DMS79 treated with DMSO at 0.1 percent for 48 hours (cell line): ENCODE results near the gene PRKCZ.
"Not testable (repeated sequence)": the region's sequence is repeated elsewhere in the genome, so short reads cannot be mapped to it uniquely, and the experiment has no call there.

Experiments
- DNase-seq: peaks from one replicate; lab custom pipeline; 2025; lab: John Stamatoyannopoulos, UW

The PRKCZ gene

GRCh38 chr1:2101946-2102345 lies 51.7 kb downstream of the PRKCZ start:
- no peak for DNase-seq

- DNase-seq = no peak
Observed at GRCh38 chr1:2102753-2103152, 52.5 kb downstream of the PRKCZ start.

GRCh38 chr1:2103266-2103900 lies 53.2 kb downstream of the PRKCZ start:
- DNase-seq = no peak

GRCh38 chr1:2103901-2104590 lies 53.8 kb downstream of the PRKCZ start:
- peak; percentile 23 for DNase-seq

- DNase-seq = peak; percentile 75
Observed at GRCh38 chr1:2104621-2105427, 54.6 kb downstream of the PRKCZ start.

- DNase-seq = no peak
Observed at GRCh38 chr1:2105781-2106524, 55.7 kb downstream of the PRKCZ start.

- DNase-seq = no peak
Observed at GRCh38 chr1:2106659-2107405, 56.6 kb downstream of the PRKCZ start.

GRCh38 chr1:2107586-2108212 lies 57.5 kb downstream of the PRKCZ start:
- DNase-seq = no peak

GRCh38 chr1:2108213-2108876 lies 58.1 kb downstream of the PRKCZ start:
- no peak for DNase-seq

- no peak for DNase-seq
Observed at GRCh38 chr1:2108877-2109580, 58.8 kb downstream of the PRKCZ start.

- DNase-seq = no peak
Observed at GRCh38 chr1:2109581-2110021, 59.4 kb downstream of the PRKCZ start.

GRCh38 chr1:2110191-2110737 lies 60.1 kb downstream of the PRKCZ start:
- no peak for DNase-seq

GRCh38 chr1:2110738-2111673 lies 60.8 kb downstream of the PRKCZ start:
- no peak for DNase-seq

GRCh38 chr1:2111674-2112035 lies 61.4 kb downstream of the PRKCZ start:
- DNase-seq = no peak

- no peak for DNase-seq
Observed at GRCh38 chr1:2112280-2112701, 62.1 kb downstream of the PRKCZ start.

- DNase-seq = no peak
Observed at GRCh38 chr1:2113620-2114135, 63.5 kb downstream of the PRKCZ start.

- DNase-seq = not testable (repeated sequence)
Observed at GRCh38 chr1:2114635-2115007, 64.4 kb downstream of the PRKCZ start.

- peak; percentile 56 for DNase-seq
Observed at GRCh38 chr1:2115008-2115641, 64.9 kb downstream of the PRKCZ start.
